ENCODE measurements around the gene ULBP1.
"Not testable (repeated sequence)": the region's sequence is repeated elsewhere in the genome, so short reads cannot be mapped to it uniquely, and the experiment has no call there.

Gene ULBP1

GRCh38 chr6:150008588-150008987 is 44.8 kb downstream of the ULBP1 start:
- no peak for DNase-seq

- not testable (repeated sequence) for DNase-seq
Observed at GRCh38 chr6:150012846-150013784, 49.4 kb downstream of the ULBP1 start.

- not testable (repeated sequence) for DNase-seq
Observed at GRCh38 chr6:150013785-150014622, 50.3 kb downstream of the ULBP1 start.

GRCh38 chr6:150014623-150015280 is 51.0 kb downstream of the ULBP1 start:
- not testable (repeated sequence) for DNase-seq

- DNase-seq = not testable (repeated sequence)
Observed at GRCh38 chr6:150015281-150016001, 51.7 kb downstream of the ULBP1 start.

- DNase-seq = peak; percentile 30 to 32
Observed at GRCh38 chr6:150016324-150017185, 52.8 kb downstream of the ULBP1 start.

- not testable (repeated sequence) for DNase-seq
Observed at GRCh38 chr6:150017186-150017521, 53.4 kb downstream of the ULBP1 start.

GRCh38 chr6:150018846-150019580 is 55.3 kb downstream of the ULBP1 start:
- DNase-seq = no peak

- DNase-seq = not testable (repeated sequence)
Observed at GRCh38 chr6:150021870-150022269, 58.1 kb downstream of the ULBP1 start.

All from NCI-H187 (cell line).